ENCODE data around the gene PPTC7. TPM values are rescaled to one million over a fixed set of nuclear protein-coding genes. Genes with fewer than 3 reads are reported as not detected.
"Not testable (repeated sequence)": the region's sequence is repeated elsewhere in the genome, so short reads cannot be mapped to it uniquely, and the experiment has no call there.

PPTC7 gene
- total RNA-seq, 4 donors from 2014 or later = 3.6 to 34.1 (median 21.1) TPM

DNA sequence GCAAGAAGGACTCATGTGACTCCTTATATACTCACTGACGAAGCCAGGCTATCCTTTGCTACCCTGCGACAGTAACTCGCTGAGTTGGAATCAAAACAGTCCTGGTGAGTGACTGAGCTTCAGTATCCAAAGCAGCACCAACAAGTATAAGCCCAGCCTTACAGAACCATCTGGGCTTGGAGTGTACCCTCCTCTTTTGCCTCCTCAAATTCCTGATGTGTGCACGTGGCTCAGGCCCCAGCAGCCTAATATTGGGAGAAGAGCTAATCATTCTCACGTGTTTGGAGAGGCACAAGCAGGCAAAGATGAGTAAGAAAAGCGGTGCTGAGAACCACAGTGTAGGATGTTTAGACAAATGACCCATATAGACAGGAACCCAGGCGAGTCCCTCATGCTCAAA is 34.4 kb downstream of the PPTC7 start:
- no peak for DNase-seq
- no peaks in the 10 kb centered on the region for H3K36me3 ChIP-seq
- TF ChIP-seq, protein P1, sequence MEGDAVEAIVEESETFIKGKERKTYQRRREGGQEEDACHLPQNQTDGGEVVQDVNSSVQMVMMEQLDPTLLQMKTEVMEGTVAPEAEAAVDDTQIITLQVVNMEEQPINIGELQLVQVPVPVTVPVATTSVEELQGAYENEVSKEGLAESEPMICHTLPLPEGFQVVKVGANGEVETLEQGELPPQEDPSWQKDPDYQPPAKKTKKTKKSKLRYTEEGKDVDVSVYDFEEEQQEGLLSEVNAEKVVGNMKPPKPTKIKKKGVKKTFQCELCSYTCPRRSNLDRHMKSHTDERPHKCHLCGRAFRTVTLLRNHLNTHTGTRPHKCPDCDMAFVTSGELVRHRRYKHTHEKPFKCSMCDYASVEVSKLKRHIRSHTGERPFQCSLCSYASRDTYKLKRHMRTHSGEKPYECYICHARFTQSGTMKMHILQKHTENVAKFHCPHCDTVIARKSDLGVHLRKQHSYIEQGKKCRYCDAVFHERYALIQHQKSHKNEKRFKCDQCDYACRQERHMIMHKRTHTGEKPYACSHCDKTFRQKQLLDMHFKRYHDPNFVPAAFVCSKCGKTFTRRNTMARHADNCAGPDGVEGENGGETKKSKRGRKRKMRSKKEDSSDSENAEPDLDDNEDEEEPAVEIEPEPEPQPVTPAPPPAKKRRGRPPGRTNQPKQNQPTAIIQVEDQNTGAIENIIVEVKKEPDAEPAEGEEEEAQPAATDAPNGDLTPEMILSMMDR (IDR thresholded peaks at IDR 0.05) = no peak
- TF ChIP-seq POLR2A (IDR thresholded peaks at IDR 0.05) = no peak
- intact Hi-C loops (cut with DNase I; ENCODE audit: low total_unique reads) = no loop called here
- H3K4me3 ChIP-seq = no peak overlapping the region
- peaks cover 0 to 4% of the 10 kb centered on the region in 2 donors for H3K4me1 ChIP-seq
- H3K27me3 ChIP-seq = no peaks in the 10 kb centered on the region
- H3K9me3 ChIP-seq = no peaks in the 10 kb centered on the region
- H3K27ac ChIP-seq = peak overlapping the region; percentile 53 to 62

- Histone ChIP-seq H3K9me3 (no peaks in the 10 kb centered on the region), H3K4me3 (no peak overlapping the region), H3K27me3 (no peaks in the 10 kb centered on the region), H3K4me1 (peaks cover 4 to 7% of the 10 kb centered on the region in 2 donors), H3K27ac (peak overlapping the region in 1 of 2 donors; percentile 5), H3K36me3 (no peaks in the 10 kb centered on the region)
- intact Hi-C loops (cut with DNase I; ENCODE audit: low total_unique reads) = no loop called here
- TF ChIP-seq, protein P1 (IDR thresholded peaks at IDR 0.05) = no peak
- TF ChIP-seq POLR2A (IDR thresholded peaks at IDR 0.05) = no peak
- no peak for DNase-seq
These were observed 36.0 kb downstream of the PPTC7 start for GRCh38 chr12:110547090-110547489.

DNA sequence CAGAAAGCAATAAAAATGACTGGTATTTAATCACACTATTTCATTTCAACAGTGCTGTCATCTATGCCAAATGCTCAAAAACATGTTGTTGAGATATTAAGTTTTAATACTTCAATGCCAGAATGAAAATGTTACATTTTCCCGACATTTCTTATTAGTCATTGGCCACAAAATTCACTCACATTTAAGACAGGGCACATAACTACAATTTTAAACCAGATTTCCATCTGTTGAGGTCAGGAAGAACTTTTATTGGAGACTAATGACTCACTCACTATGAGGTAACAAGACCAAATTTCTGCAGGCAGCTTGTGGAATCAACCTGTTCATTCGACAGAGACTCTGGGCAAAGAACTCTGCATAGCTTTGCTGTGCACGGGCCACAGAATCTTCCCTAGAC is 36.8 kb downstream of the PPTC7 start:
- TF ChIP-seq, protein P1 (IDR thresholded peaks at IDR 0.05) = peak in 1 of 4 experiments; percentile 2
- no peak for TF ChIP-seq POLR2A (IDR thresholded peaks at IDR 0.05)
- no peaks in the 10 kb centered on the region for H3K9me3 ChIP-seq
- peaks cover 4 to 7% of the 10 kb centered on the region in 2 donors for H3K4me1 ChIP-seq
- H3K27me3 ChIP-seq = no peaks in the 10 kb centered on the region
- no peak overlapping the region for H3K4me3 ChIP-seq
- intact Hi-C loops (cut with DNase I; ENCODE audit: low total_unique reads) = no loop called here
- no peak for DNase-seq
- H3K36me3 ChIP-seq = no peaks in the 10 kb centered on the region
- peak overlapping the region; percentile 5 to 83 for H3K27ac ChIP-seq

DNA sequence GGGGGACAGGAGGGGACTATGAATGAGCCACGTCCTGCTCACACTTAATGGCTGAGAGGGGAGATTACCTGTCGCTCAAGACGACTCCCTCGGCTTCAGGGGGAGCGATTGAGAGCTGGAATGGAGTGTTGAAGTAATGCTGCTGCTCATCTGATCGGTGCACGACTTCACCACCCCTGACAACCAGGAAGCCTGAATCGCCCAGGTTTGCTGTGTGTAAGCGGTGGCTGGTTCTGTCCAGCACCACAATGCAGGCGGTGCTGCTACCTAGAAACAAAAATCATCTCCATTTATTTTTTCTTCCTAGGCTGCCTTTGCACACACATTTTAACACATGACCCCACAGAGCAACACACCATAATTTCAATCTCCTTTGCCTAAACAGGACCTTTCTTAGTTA is 37.3 kb downstream of the PPTC7 start:
- Histone ChIP-seq H3K36me3 (no peaks in the 10 kb centered on the region), H3K9me3 (no peaks in the 10 kb centered on the region), H3K4me3 (no peak overlapping the region), H3K27me3 (no peaks in the 10 kb centered on the region), H3K27ac (peak overlapping the region; percentile 5 to 83), H3K4me1 (peaks cover 4 to 7% of the 10 kb centered on the region in 2 donors)
- intact Hi-C loops (cut with DNase I; ENCODE audit: low total_unique reads) = no loop called here
- DNase-seq = no peak
- TF ChIP-seq POLR2A (IDR thresholded peaks at IDR 0.05) = no peak
- TF ChIP-seq, protein P1 (IDR thresholded peaks at IDR 0.05) = no peak

- H3K9me3 ChIP-seq; H3K4me3 ChIP-seq; H3K36me3 ChIP-seq; H3K4me1 ChIP-seq; intact Hi-C loops (cut with DNase I; ENCODE audit: low total_unique reads); DNase-seq; H3K27me3 ChIP-seq: not testable (repeated sequence)
- peak overlapping the region in 1 of 2 donors; percentile 83 for H3K27ac ChIP-seq
These were observed 37.9 kb downstream of the PPTC7 start for GRCh38 chr12:110545259-110545658.

DNA sequence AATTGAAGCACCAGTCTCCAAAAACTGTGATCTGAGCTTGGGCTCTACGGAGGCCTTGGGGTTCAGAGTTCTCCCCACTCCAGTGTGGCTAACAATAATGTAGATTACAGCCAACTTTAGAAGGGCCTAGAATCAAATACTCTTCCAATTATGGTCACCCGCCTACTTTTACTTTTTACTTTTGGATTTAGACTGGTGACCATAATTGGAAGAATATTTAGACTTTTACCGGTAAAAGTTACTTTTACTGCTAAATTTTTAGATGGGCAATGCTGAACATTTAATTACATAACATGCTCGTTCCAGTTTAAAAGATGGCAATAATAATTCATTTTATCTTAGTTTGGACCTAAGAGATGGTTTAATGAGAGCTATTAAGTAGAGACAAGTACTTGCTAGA is 39.2 kb downstream of the PPTC7 start:
- TF ChIP-seq, protein P1 (IDR thresholded peaks at IDR 0.05) = no peak
- H3K27me3 ChIP-seq = no peaks in the 10 kb centered on the region
- no peak for DNase-seq
- H3K9me3 ChIP-seq = no peaks in the 10 kb centered on the region
- intact Hi-C loops (cut with DNase I; ENCODE audit: low total_unique reads) = no loop called here
- peak overlapping the region; percentile 83 to 84 for H3K27ac ChIP-seq
- H3K4me3 ChIP-seq = no peak overlapping the region
- H3K36me3 ChIP-seq = no peaks in the 10 kb centered on the region
- peaks cover 4 to 7% of the 10 kb centered on the region in 2 donors for H3K4me1 ChIP-seq

Data from uterus (tissue), 4 donors.